Ovary (tissue), 10 donors: ENCODE data around the gene CATSPER1. TPM values are rescaled to one million over a fixed set of nuclear protein-coding genes. Genes with fewer than 3 reads are reported as not detected.

Experiments
- DNase-seq, 5 donors: peaks; one replicate each; pipeline ENCODE4 v3.0.0-alpha.2; 2019 to 2020
- H3K27ac ChIP-seq, 2 donors: fragments of 200-600 bp; one replicate each; pipeline versions ENCODE4 v1.5.1 to v1.8.0; 2019 to 2022
- H3K27me3 ChIP-seq: fragments of 200-600 bp; one replicate; pipeline ENCODE4 v1.8.0; 2022
- H3K36me3 ChIP-seq: fragments of 200-600 bp; sonication (generic); one replicate; pipeline ENCODE4 v1.5.1; 2019
- H3K4me1 ChIP-seq: one replicate; pipeline ENCODE4 v1.8.1; 2013; ENCODE audit warnings: mild to moderate bottlenecking, moderate library complexity; ENCODE audit not compliant: insufficient read depth
- H3K4me3 ChIP-seq: fragments of 200-600 bp; sonication (generic); one replicate; pipeline ENCODE4 v1.5.1; 2017
- H3K9me3 ChIP-seq, 2 donors: fragments of 200-600 bp in 1 of 2; sonication (generic) in 1 of 2; one replicate each; pipeline versions ENCODE4 v1.5.1 to v1.8.1; 2013 to 2019; ENCODE audit warnings: mild to moderate bottlenecking in 1 of 2, moderate library complexity in 1 of 2
- EP300 ChIP-seq: sonication (generic); formaldehyde crosslinking; IDR thresholded peaks from one replicate; pipeline ENCODE4 v1.6.1; 2017; ENCODE audit warnings: antibody characterized with exemption
- POLR2A ChIP-seq: fragments of 450-650 bp; IDR thresholded peaks from one replicate; pipeline ENCODE4 v1.6.1; 2017; ENCODE audit warnings: antibody characterized with exemption, mild to moderate bottlenecking, moderate library complexity
- WGBS, 3 donors: extraction: QIAGEN DNeasy Blood & Tissue Kit in 1 of 3; methylation state at CpG; one replicate each; pipeline versions ENCODE4 v1.1.5 to v1.1.7; 2013 to 2017; 5-methylcytosine and 5-hydroxymethylcytosine counted together
- intact Hi-C, 4 donors: fragments of 100-400 bp; cut with DNase I; formaldehyde crosslinking; loops; one replicate each; pipeline versions ENCODE4 v1.11.0 to v1.15.1; 2022 to 2023
- long read RNA-seq, 3 donors: library from polyadenylated mRNA in 2 of 3; unstranded in 2 of 3; transcript quantifications; one replicate each; pipeline ENCODE4 v2.0.0 and lab custom pipeline, GENCODE V29; 2021 to 2026
- polyA plus RNA-seq, 2 donors: library from polyadenylated mRNA; stranded (reverse); fragments of 200-250 nt in 1 of 2; fragments of 350-450 nt in 1 of 2; fragmentation: Illumina TruSeq in 1 of 2; extraction: RNeasy Lipid Tissue Mini Kit (QIAGEN cat#74804) in 1 of 2; gene quantifications; one replicate each; pipeline ENCODE4 v1.2.3, GENCODE V29; 2013 to 2014
- total RNA-seq, 7 donors: library from RNA; depleted of rRNA in 2 of 7; stranded (reverse); fragments of >200 nt in 2 of 7; fragmentation: NEBNext Ultra II Directional in 3 of 7; extraction: Animal tissue kit (Norgen Biotek cat#: 25700) in 3 of 7; gene quantifications; one replicate each; pipeline versions ENCODE4 v1.1.0 to v1.2.4, GENCODE V29; 2016 to 2023
- TF ChIP-seq, protein P1 (sequence below), 3 donors: fragments of 450-650 bp in 2 of 3; fragments of 200-600 bp in 1 of 3; IDR thresholded peaks; one replicate each; pipeline versions ENCODE4 v1.5.1 to v1.8.0; 2016 to 2022; ENCODE audit warnings: antibody characterized with exemption in 3 of 3, mild to moderate bottlenecking in 1 of 3
- donor health status: DM: no; HTN: no; CAD: no; lungs with moderate emphysema.
- donor health status: DM: no; HTN: no; CAD: no.
- donor health status: Bipolar disorder and iron deficiency.
- donor health status: DM: yes; HTN: yes; CAD: no.
- donor health status: DM: no; HTN: no; CAD: no.
- donor health status: DM: yes; HTN: yes; CAD: no.

Gene CATSPER1
- total RNA-seq (under 1 TPM in 1 of 7 donors, not detected in 6; 0.25 TPM), polyA plus RNA-seq (not detected)
- long read RNA-seq, donor 1, partial matches to known transcripts: 0 of 1 reads
- long read RNA-seq, donor 1, other reads (novel, unspliced or antisense): 1 of 1 reads
- long read RNA-seq, donor 2: 0 reads
- long read RNA-seq, donor 3: 0 reads

DNA sequence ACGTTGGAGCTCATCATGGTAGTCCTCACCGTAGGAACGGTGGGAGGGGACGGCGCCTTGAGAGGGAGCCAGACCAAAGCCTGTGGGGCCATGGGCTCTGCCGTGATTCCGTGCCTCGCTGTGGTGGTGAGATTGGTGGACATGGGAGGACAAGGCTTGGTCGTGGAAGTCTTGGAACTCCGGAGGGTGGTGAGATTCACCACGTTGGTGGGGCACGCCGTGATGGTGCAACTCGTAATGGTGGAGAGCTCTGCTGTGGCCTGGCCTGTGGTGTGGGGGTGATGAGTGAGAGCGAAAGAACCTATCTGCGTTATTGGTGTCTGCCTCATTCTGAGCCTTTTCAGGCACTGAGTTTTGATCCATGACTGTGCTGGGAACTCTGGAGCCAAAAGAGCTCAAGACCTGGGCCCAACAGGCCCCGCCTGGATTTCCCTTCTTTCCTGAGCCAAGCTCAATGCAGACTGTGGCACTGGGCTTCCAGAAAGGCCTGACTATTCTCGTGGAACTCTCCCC lies at the start of gene CATSPER1:
Gene CATSPER1 (minus strand): TSS at position 463 of the 513 bp plus-strand sequence. CDS start 100 bp downstream, at position 363.
- H3K36me3 ChIP-seq: no peaks in the 10 kb centered on the region
- DNase-seq: no peak
- TF ChIP-seq POLR2A (no peak), EP300 (no peak)
- TF ChIP-seq, protein P1, sequence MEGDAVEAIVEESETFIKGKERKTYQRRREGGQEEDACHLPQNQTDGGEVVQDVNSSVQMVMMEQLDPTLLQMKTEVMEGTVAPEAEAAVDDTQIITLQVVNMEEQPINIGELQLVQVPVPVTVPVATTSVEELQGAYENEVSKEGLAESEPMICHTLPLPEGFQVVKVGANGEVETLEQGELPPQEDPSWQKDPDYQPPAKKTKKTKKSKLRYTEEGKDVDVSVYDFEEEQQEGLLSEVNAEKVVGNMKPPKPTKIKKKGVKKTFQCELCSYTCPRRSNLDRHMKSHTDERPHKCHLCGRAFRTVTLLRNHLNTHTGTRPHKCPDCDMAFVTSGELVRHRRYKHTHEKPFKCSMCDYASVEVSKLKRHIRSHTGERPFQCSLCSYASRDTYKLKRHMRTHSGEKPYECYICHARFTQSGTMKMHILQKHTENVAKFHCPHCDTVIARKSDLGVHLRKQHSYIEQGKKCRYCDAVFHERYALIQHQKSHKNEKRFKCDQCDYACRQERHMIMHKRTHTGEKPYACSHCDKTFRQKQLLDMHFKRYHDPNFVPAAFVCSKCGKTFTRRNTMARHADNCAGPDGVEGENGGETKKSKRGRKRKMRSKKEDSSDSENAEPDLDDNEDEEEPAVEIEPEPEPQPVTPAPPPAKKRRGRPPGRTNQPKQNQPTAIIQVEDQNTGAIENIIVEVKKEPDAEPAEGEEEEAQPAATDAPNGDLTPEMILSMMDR (IDR thresholded peaks at IDR 0.05): no peak
- H3K27me3 ChIP-seq: no peaks in the 10 kb centered on the region
- intact Hi-C loops: no loop called here
- H3K9me3 ChIP-seq: no peaks in the 10 kb centered on the region
- H3K4me1 ChIP-seq: no peaks in the 10 kb centered on the region
- H3K4me3 ChIP-seq: no peak within 1 kb of the TSS
- WGBS, 3 donors: 84 to 88% (median 86%) methylated on average over 18 of the region's 18 CpGs
- no peak within 1 kb of the TSS for H3K27ac ChIP-seq

DNA sequence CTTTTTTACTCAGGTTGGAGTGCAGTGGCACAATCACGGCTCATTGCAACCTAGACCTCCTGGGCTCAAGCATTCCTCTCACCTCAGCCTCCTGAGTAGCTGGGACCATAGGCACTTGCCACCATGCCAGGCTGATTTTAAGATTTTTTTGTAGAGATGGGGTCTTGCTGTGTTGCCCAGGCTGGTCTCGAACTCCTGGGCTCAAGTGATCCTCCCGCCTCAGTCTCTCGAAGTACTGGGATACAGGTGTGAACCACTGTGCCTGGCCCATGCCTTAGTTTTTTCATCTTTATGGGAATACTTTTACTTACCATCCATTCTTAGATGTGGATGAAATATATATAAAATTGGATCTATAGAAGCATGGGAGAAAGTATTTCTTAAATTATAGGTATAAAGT lies 49.0 kb upstream of the CATSPER1 start:
- 96 to 98% (median 98%) methylated on average over 4 of the region's 4 CpGs for WGBS, 3 donors
- Histone ChIP-seq H3K27ac (no peak overlapping the region), H3K36me3 (no peaks in the 10 kb centered on the region), H3K4me1 (peaks cover 6% of the 10 kb centered on the region), H3K27me3 (no peaks in the 10 kb centered on the region), H3K9me3 (no peaks in the 10 kb centered on the region), H3K4me3 (no peak overlapping the region)
- intact Hi-C loops: no loop called here
- TF ChIP-seq, protein P1 (IDR thresholded peaks at IDR 0.05): no peak
- no peak for TF ChIP-seq EP300
- TF ChIP-seq POLR2A: no peak
- DNase-seq: no peak

DNA sequence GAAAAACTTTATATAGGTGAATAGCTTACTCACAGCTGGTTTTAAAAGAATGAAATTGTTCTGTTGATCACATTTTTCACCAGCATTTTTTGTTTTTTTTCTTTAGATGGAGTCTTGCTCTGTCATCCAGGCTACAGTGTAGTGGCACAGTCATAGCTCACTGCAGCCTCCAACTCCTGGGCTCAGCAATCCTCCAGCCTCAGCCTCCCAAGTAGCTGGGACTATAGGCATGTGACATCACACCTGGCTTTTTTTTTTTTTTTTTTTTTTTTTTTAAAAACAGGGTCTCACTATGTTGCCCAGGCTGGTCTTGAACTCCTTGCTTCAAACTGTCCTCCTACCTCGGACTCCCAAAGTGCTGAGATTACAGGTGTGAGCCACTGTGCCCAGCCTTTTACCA lies 47.4 kb upstream of the CATSPER1 start:
- no peak overlapping the region for H3K27ac ChIP-seq
- no peak for DNase-seq
- peaks cover 13% of the 10 kb centered on the region for H3K4me1 ChIP-seq
- H3K4me3 ChIP-seq: no peak overlapping the region
- H3K9me3 ChIP-seq: no peaks in the 10 kb centered on the region
- no peaks in the 10 kb centered on the region for H3K27me3 ChIP-seq
- 81 to 100% (median 92%) methylated on average over 1 of the region's 1 CpG for WGBS, 3 donors
- intact Hi-C loops: no loop called here
- no peak for TF ChIP-seq EP300
- TF ChIP-seq POLR2A: no peak
- TF ChIP-seq, protein P1 (IDR thresholded peaks at IDR 0.05): no peak
- no peaks in the 10 kb centered on the region for H3K36me3 ChIP-seq

DNA sequence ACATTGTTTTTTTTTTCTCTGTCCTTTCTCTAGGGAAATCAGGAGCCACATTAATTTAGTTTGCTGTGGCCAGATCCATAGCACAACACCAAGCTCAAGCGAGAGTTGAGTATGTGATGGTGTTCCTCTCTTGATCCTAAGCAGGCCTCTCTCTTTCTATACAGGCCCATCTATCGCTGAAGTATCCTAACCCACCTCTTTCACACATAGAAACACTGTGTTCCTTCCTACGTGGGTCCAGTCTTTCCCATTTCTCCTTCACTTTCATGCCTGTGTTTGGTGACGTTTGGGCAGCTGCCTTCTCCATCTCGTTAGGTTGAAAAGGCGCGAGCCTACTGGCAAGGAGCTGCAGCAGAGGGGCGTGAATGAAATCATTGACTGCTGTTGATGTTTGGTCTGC lies 46.2 kb upstream of the CATSPER1 start:
- Histone ChIP-seq H3K27me3 (no peaks in the 10 kb centered on the region), H3K36me3 (no peaks in the 10 kb centered on the region), H3K9me3 (no peaks in the 10 kb centered on the region), H3K27ac (no peak overlapping the region), H3K4me1 (peaks cover 15% of the 10 kb centered on the region), H3K4me3 (no peak overlapping the region)
- DNase-seq: no peak
- WGBS, 3 donors: 77 to 81% (median 80%) methylated on average over 8 of the region's 8 CpGs
- intact Hi-C loops: no loop called here
- TF ChIP-seq, protein P1 (IDR thresholded peaks at IDR 0.05): no peak
- TF ChIP-seq POLR2A: no peak
- no peak for TF ChIP-seq EP300
